Upper lobe of right lung (tissue), 1 donor: Measurements from ENCODE around the gene MRTFA. TPM values are rescaled to one million over a fixed set of nuclear protein-coding genes. Genes with fewer than 3 reads are reported as not detected.

Source experiments
- ATAC-seq: fragments of 200-7000 bp; cut with Tn5 transposase; one replicate; pipeline ENCODE4 v1.9.1; 2020; ENCODE audit warnings: mild to moderate bottlenecking, moderate library complexity
- DNase-seq: peaks from one replicate; pipeline ENCODE4 v3.0.0-alpha.2; 2020
- H3K27ac ChIP-seq: fragments of 200-600 bp; one replicate; pipeline ENCODE4 v1.8.0; 2022
- H3K27me3 ChIP-seq: fragments of 200-600 bp; one replicate; pipeline ENCODE4 v1.8.0; 2022; ENCODE audit warnings: mild to moderate bottlenecking
- H3K36me3 ChIP-seq: fragments of 200-600 bp; one replicate; pipeline ENCODE4 v1.8.0; 2022
- H3K4me1 ChIP-seq: fragments of 200-600 bp; one replicate; pipeline ENCODE4 v1.8.0; 2022
- H3K4me3 ChIP-seq: fragments of 200-600 bp; one replicate; pipeline ENCODE4 v1.8.0; 2022; ENCODE audit warnings: mild to moderate bottlenecking
- H3K9me3 ChIP-seq: fragments of 200-600 bp; one replicate; pipeline ENCODE4 v1.8.0; 2022
- CTCF ChIP-seq: fragments of 200-600 bp; IDR thresholded peaks from one replicate; pipeline ENCODE4 v1.8.0; 2022; ENCODE audit warnings: antibody characterized with exemption
- intact Hi-C: fragments of 100-400 bp; cut with DNase I; formaldehyde crosslinking; loops from one replicate; pipeline ENCODE4 v1.11.0; 2022
- total RNA-seq: library from RNA; stranded (reverse); fragmentation: NEBNext Ultra II Directional; extraction: Animal tissue kit (Norgen Biotek cat#: 25700); gene quantifications from one replicate; pipeline ENCODE4 v1.2.1, GENCODE V29; 2021
- donor health status: DM: no; HTN: yes; CAD: no; lungs with severe emphysema.

Gene MRTFA
- total RNA-seq, 1 donor from 2014 or later: 60.4 TPM

- no peak overlapping the region for H3K4me3 ChIP-seq
- ATAC-seq (no peak), DNase-seq (no peak)
- intact Hi-C loops: no loop called here
- no peaks in the 10 kb centered on the region for H3K9me3 ChIP-seq
- peaks cover 11% of the 10 kb centered on the region for H3K4me1 ChIP-seq
- H3K36me3 ChIP-seq: peaks cover 89% of the 10 kb centered on the region
- no peak overlapping the region for H3K27ac ChIP-seq
- TF ChIP-seq CTCF: no peak
- no peaks in the 10 kb centered on the region for H3K27me3 ChIP-seq
Measured at GRCh38 chr22:40426594-40427333, 209.8 kb downstream of the MRTFA start.

- intact Hi-C loops: no loop called here
Measured at GRCh38 chr22:40425082-40425481, 211.4 kb downstream of the MRTFA start.

GRCh38 chr22:40423882-40424640 is 212.5 kb downstream of the MRTFA start:
- peak; percentile 9 for DNase-seq

More at GRCh38 chr22:40425082-40425481, 211.4 kb downstream of the MRTFA start:
- H3K9me3 ChIP-seq: no peaks in the 10 kb centered on the region
- H3K4me3 ChIP-seq: no peak overlapping the region
- DNase-seq (no peak), ATAC-seq (peak; percentile 54)
- no peaks in the 10 kb centered on the region for H3K27me3 ChIP-seq
- no peak overlapping the region for H3K27ac ChIP-seq
- H3K36me3 ChIP-seq: peaks cover 92% of the 10 kb centered on the region
- H3K4me1 ChIP-seq: peaks cover 11% of the 10 kb centered on the region
- no peak for TF ChIP-seq CTCF

GRCh38 chr22:40423310-40423688 is 213.2 kb downstream of the MRTFA start:
- intact Hi-C loops: no loop called here
- H3K9me3 ChIP-seq: no peaks in the 10 kb centered on the region
- no peak overlapping the region for H3K4me3 ChIP-seq
- TF ChIP-seq CTCF: no peak
- H3K27me3 ChIP-seq: no peaks in the 10 kb centered on the region
- H3K27ac ChIP-seq: no peak overlapping the region
- peaks cover 11% of the 10 kb centered on the region for H3K4me1 ChIP-seq
- ATAC-seq: peak; percentile 49
- H3K36me3 ChIP-seq: peaks cover 92% of the 10 kb centered on the region
- DNase-seq: no peak

More at GRCh38 chr22:40423882-40424640, 212.5 kb downstream of the MRTFA start:
- Histone ChIP-seq H3K4me3 (no peak overlapping the region), H3K27ac (no peak overlapping the region), H3K27me3 (no peaks in the 10 kb centered on the region), H3K9me3 (no peaks in the 10 kb centered on the region), H3K4me1 (peaks cover 11% of the 10 kb centered on the region), H3K36me3 (peaks cover 92% of the 10 kb centered on the region)
- intact Hi-C loops: no loop called here
- no peak for ATAC-seq
- no peak for TF ChIP-seq CTCF

GRCh38 chr22:40422558-40423309 is 213.8 kb downstream of the MRTFA start:
- DNase-seq (no peak), ATAC-seq (peak; percentile 71)
- no peaks in the 10 kb centered on the region for H3K9me3 ChIP-seq
- H3K36me3 ChIP-seq: peaks cover 93% of the 10 kb centered on the region
- H3K27ac ChIP-seq: no peak overlapping the region
- peaks cover 11% of the 10 kb centered on the region for H3K4me1 ChIP-seq
- TF ChIP-seq CTCF: no peak
- H3K4me3 ChIP-seq: no peak overlapping the region
- H3K27me3 ChIP-seq: no peaks in the 10 kb centered on the region
- intact Hi-C loops: no loop called here
